HepG2 (cell line): ENCODE results near the gene KAZALD1. TPM values are rescaled to one million over a fixed set of nuclear protein-coding genes. Genes with fewer than 3 reads are reported as not detected.

Source experiments
- HNF4A ChIP-seq: sonication (generic); formaldehyde crosslinking; IDR thresholded peaks from 2 replicates; pipeline ENCODE4 v1.4.0; 2020; ENCODE audit warnings: missing genetic modification reagents
- JARID2 ChIP-seq: sonication (generic); formaldehyde crosslinking; IDR thresholded peaks from 2 replicates; pipeline ENCODE4 v1.8.1; 2023; ENCODE audit warnings: missing genetic modification reagents, inconsistent platforms; ENCODE audit not compliant: insufficient replicate concordance
- KAT7 ChIP-seq: IDR thresholded peaks from 2 replicates; pipeline ENCODE4 v1.6.1; 2018; ENCODE audit warnings: borderline replicate concordance, missing compliant biosample characterization
- LCORL ChIP-seq, 2 experiments: fragments of 450-650 bp in 1 of 2; sonication (generic) in 1 of 2; formaldehyde crosslinking in 1 of 2; IDR thresholded peaks; 2 replicates each; pipeline versions ENCODE4 v1.5.0 to v1.6.1; 2017 to 2020; ENCODE audit warnings: antibody characterized with exemption in 1 of 2, missing genetic modification reagents in 1 of 2
- MTF2 ChIP-seq: sonication (generic); formaldehyde crosslinking; IDR thresholded peaks from 2 replicates; pipeline ENCODE4 v1.5.0; 2020; ENCODE audit warnings: missing genetic modification reagents, borderline replicate concordance
- NCOR1 ChIP-seq: fragments of 200-600 bp; sonication (generic); IDR thresholded peaks from 2 replicates; pipeline ENCODE4 v1.7.0; 2017; ENCODE audit warnings: antibody characterized with exemption, low read length, borderline replicate concordance
- RFX5 ChIP-seq: IDR thresholded peaks from 2 replicates; pipeline ENCODE4 v1.6.1; 2011; ENCODE audit warnings: low read depth, low read length, improper control_type of control experiment
- SMC3 ChIP-seq: IDR thresholded peaks from 2 replicates; pipeline ENCODE4 v1.6.1; 2011; ENCODE audit warnings: low read length, improper control_type of control experiment
- TBX2 ChIP-seq: sonication (generic); formaldehyde crosslinking; IDR thresholded peaks from 2 replicates; pipeline ENCODE4 v1.5.0; 2020; ENCODE audit warnings: missing genetic modification reagents, mild to moderate bottlenecking, borderline replicate concordance
- TBX3 ChIP-seq: fragments of 450-650 bp; IDR thresholded peaks from 2 replicates; pipeline ENCODE4 v1.6.1; 2017; ENCODE audit warnings: antibody characterized with exemption, mild to moderate bottlenecking, inconsistent platforms, borderline replicate concordance
- THAP11 ChIP-seq: IDR thresholded peaks from 2 replicates; pipeline ENCODE4 v1.6.1; 2016; ENCODE audit warnings: missing biosample characterization, missing genetic modification reagents
- WIZ ChIP-seq: sonication (generic); formaldehyde crosslinking; IDR thresholded peaks from 2 replicates; pipeline ENCODE4 v1.5.1; 2020; ENCODE audit warnings: mild to moderate bottlenecking, missing genetic modification reagents
- XBP1 ChIP-seq: sonication (generic); formaldehyde crosslinking; IDR thresholded peaks from 2 replicates; pipeline ENCODE4 v1.5.0; 2020; ENCODE audit warnings: missing genetic modification reagents
- ZMYM4 ChIP-seq: sonication (generic); formaldehyde crosslinking; IDR thresholded peaks from 2 replicates; pipeline ENCODE4 v1.8.1; 2023; ENCODE audit warnings: mild to moderate bottlenecking, missing genetic modification reagents
- ZNF253 ChIP-seq: sonication (generic); formaldehyde crosslinking; IDR thresholded peaks from 2 replicates; pipeline ENCODE4 v1.8.0; 2022; ENCODE audit warnings: mild to moderate bottlenecking, missing genetic modification reagents, borderline replicate concordance
- ZNF564 ChIP-seq: sonication (generic); formaldehyde crosslinking; IDR thresholded peaks from 2 replicates; pipeline ENCODE4 v1.8.1; 2023; ENCODE audit warnings: mild to moderate bottlenecking, missing genetic modification reagents
- ZNF569 ChIP-seq: sonication (generic); formaldehyde crosslinking; IDR thresholded peaks from 2 replicates; pipeline ENCODE4 v1.5.0; 2020; ENCODE audit warnings: mild to moderate bottlenecking, missing genetic modification reagents, moderate library complexity, borderline replicate concordance
- ZNF605 ChIP-seq: sonication (generic); formaldehyde crosslinking; IDR thresholded peaks from 2 replicates; pipeline ENCODE4 v1.8.0; 2022; ENCODE audit warnings: mild to moderate bottlenecking, missing genetic modification reagents
- ZNF724P ChIP-seq: sonication (generic); formaldehyde crosslinking; IDR thresholded peaks from 2 replicates; pipeline ENCODE4 v1.8.0; 2022; ENCODE audit warnings: missing genetic modification reagents, borderline replicate concordance
- ZNF83 ChIP-seq: sonication (generic); formaldehyde crosslinking; IDR thresholded peaks from 2 replicates; pipeline ENCODE4 v1.4.0; 2020; ENCODE audit warnings: missing genetic modification reagents, mild to moderate bottlenecking, borderline replicate concordance
- polyA plus RNA-seq, 8 experiments: library from polyadenylated mRNA; depleted of rRNA in 3 of 8; stranded (reverse) in 7 of 8; unstranded in 1 of 8; fragments of >200 nt; fragmentation: Illumina TruSeq in 4 of 8; extraction: Trizol in 4 of 8; gene quantifications; 2 replicates each; pipeline versions ENCODE4 v1.2.1 to v1.2.3, GENCODE V29; 2011 to 2016; ENCODE audit warnings: low read depth in 4 of 8, missing spikeins in 1 of 8, mixed read lengths in 1 of 8; ENCODE audit not compliant: insufficient read depth in 1 of 8
- total RNA-seq, 5 experiments: library from RNA; depleted of rRNA; stranded (reverse); fragments of >200 nt; fragmentation: Illumina TruSeq; extraction: Trizol; gene quantifications; 2 replicates each; pipeline ENCODE4 v1.2.3, GENCODE V29; 2016; ENCODE audit warnings: low read depth in 1 of 5
- TF ChIP-seq, protein P1 (sequence below): sonication (generic); formaldehyde crosslinking; IDR thresholded peaks from 2 replicates; pipeline ENCODE4 v1.9.0; 2021; ENCODE audit warnings: missing genetic modification reagents, mild to moderate bottlenecking, borderline replicate concordance
- TF ChIP-seq, protein P2 (sequence below): sonication (generic); formaldehyde crosslinking; conservative IDR thresholded peaks from 2 replicates; pipeline ENCODE4 v1.4.0; 2020; ENCODE audit warnings: missing genetic modification reagents
- TF ChIP-seq, protein P3 (sequence below): sonication (generic); formaldehyde crosslinking; IDR thresholded peaks from 2 replicates; pipeline ENCODE4 v1.5.0; 2020; ENCODE audit warnings: missing genetic modification reagents
- TF ChIP-seq, protein P4 (sequence below): sonication (generic); formaldehyde crosslinking; IDR thresholded peaks from 2 replicates; pipeline ENCODE4 v1.8.0; 2022; ENCODE audit warnings: missing genetic modification reagents, mild to moderate bottlenecking, inconsistent platforms, borderline replicate concordance
- TF ChIP-seq, protein P5 (sequence below): sonication (generic); formaldehyde crosslinking; IDR thresholded peaks from 2 replicates; pipeline ENCODE4 v1.5.1; 2020; ENCODE audit warnings: mild to moderate bottlenecking, missing genetic modification reagents, moderate library complexity

Gene KAZALD1
- total and polyA plus RNA-seq, 2 of the 13 experiments (the other 11 are each of a cell fraction or from before 2014, with no cell fraction given): 16.7 to 27.7 TPM

DNA sequence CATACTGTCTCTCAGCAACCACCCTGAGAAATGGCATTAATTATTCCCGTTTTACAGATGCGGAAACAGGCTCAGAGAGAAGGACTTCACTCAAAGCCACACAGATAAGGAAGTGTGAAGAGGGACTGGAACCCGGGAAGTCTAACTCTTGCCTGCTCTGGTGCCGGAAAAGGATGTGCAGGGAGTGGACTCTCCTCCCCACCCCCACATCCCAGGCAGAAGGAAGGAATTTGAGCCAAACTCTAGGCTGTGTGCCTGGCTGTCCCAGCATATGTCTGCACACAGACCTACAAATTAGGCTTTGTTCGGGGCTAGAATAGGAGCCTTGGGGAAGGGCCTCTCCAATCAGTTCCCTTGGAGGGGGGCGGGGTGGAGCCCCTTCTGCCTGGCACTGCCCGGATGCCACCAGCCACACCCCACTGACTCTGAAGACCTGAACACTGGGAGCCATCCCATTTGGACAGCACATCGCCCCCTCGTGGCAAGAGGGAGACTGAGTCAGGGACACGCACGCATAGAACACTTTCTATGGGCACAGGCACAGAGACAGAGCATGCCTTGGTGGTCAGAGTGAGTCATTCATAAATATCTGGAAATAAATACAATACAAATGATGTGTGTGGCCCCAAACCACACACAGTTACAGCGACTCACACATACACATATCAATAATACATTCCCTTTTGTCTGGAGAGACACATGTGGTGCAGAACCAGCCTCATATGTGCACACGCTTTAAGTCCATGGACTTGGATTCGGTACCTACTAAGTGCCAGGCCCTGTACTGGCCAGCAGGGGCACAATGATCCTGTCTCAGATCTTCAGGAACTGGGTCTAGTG lies 49.0 kb upstream of the KAZALD1 start (continued):
- TF ChIP-seq ZNF724P: no peak
- no peak for TF ChIP-seq WIZ (CRISPR knock-in tag)
- no peak for TF ChIP-seq XBP1
- no peak for TF ChIP-seq JARID2 (CRISPR knock-in tag)
- TF ChIP-seq, protein P1, sequence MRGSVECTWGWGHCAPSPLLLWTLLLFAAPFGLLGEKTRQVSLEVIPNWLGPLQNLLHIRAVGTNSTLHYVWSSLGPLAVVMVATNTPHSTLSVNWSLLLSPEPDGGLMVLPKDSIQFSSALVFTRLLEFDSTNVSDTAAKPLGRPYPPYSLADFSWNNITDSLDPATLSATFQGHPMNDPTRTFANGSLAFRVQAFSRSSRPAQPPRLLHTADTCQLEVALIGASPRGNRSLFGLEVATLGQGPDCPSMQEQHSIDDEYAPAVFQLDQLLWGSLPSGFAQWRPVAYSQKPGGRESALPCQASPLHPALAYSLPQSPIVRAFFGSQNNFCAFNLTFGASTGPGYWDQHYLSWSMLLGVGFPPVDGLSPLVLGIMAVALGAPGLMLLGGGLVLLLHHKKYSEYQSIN (CRISPR knock-in tag): no peak
- peak; percentile 73 for TF ChIP-seq SMC3
- no peak for TF ChIP-seq LCORL (IDR thresholded peaks at IDR 0.05)
- TF ChIP-seq LCORL (CRISPR knock-in tag; IDR thresholded peaks at IDR 0.05): peak; percentile 46; the same call in 1 of the 2 replicates
- no peak for TF ChIP-seq NCOR1
- TF ChIP-seq, protein P2, sequence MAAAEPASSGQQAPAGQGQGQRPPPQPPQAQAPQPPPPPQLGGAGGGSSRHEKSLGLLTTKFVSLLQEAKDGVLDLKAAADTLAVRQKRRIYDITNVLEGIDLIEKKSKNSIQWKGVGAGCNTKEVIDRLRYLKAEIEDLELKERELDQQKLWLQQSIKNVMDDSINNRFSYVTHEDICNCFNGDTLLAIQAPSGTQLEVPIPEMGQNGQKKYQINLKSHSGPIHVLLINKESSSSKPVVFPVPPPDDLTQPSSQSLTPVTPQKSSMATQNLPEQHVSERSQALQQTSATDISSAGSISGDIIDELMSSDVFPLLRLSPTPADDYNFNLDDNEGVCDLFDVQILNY (CRISPR knock-in tag): no peak
- no peak for TF ChIP-seq RFX5
- TF ChIP-seq, protein P3, sequence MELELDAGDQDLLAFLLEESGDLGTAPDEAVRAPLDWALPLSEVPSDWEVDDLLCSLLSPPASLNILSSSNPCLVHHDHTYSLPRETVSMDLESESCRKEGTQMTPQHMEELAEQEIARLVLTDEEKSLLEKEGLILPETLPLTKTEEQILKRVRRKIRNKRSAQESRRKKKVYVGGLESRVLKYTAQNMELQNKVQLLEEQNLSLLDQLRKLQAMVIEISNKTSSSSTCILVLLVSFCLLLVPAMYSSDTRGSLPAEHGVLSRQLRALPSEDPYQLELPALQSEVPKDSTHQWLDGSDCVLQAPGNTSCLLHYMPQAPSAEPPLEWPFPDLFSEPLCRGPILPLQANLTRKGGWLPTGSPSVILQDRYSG (CRISPR knock-in tag): no peak
- TF ChIP-seq ZMYM4 (CRISPR knock-in tag): peak; percentile 35; the same call in 1 of the 2 replicates
- TF ChIP-seq ZNF253: no peak
- TF ChIP-seq KAT7 (CRISPR knock-in tag): no peak
- TF ChIP-seq ZNF605 (CRISPR knock-in tag): 0 out of 2 replicates have a peak, but pooled peaks have one; percentile 28
- peak; percentile 40 for TF ChIP-seq THAP11 (CRISPR knock-in tag)
- TF ChIP-seq ZNF569 (CRISPR knock-in tag): no peak
- TF ChIP-seq, protein P4, sequence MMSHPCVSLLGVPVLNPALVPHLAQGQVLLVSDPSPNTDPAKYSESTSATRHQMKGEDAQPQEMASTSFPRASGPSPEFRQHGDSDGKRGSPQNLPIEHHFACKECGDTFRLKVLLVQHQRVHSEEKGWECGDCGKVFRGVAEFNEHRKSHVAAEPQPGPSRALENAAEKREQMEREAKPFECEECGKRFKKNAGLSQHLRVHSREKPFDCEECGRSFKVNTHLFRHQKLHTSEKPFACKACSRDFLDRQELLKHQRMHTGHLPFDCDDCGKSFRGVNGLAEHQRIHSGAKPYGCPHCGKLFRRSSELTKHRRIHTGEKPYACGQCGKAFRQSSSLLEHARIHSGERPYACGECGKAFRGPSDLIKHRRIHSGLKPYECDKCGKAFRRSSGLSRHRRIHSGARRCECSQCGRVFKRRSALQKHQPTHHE (CRISPR knock-in tag): no peak
- no peak for TF ChIP-seq ZNF564
- no peak for TF ChIP-seq MTF2
- no peak for TF ChIP-seq ZNF83 (CRISPR knock-in tag)
- TF ChIP-seq, protein P5, sequence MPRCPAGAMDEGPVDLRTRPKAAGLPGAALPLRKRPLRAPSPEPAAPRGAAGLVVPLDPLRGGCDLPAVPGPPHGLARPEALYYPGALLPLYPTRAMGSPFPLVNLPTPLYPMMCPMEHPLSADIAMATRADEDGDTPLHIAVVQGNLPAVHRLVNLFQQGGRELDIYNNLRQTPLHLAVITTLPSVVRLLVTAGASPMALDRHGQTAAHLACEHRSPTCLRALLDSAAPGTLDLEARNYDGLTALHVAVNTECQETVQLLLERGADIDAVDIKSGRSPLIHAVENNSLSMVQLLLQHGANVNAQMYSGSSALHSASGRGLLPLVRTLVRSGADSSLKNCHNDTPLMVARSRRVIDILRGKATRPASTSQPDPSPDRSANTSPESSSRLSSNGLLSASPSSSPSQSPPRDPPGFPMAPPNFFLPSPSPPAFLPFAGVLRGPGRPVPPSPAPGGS (CRISPR knock-in tag): no peak
- peak; percentile 43; the same call in 1 of the 2 replicates for TF ChIP-seq TBX2 (CRISPR knock-in tag)
- no peak for TF ChIP-seq HNF4A (CRISPR knock-in tag)
- TF ChIP-seq TBX3: no peak
